H1 (cell line): ENCODE data around the gene BCL11A.

Source experiments
- CBX8 ChIP-seq: fragments of 300-800, 300-1000 bp; sonication (generic); IDR thresholded peaks from 2 replicates; pipeline ENCODE4 v1.7.1; 2016; ENCODE audit warnings: low read depth, low read length, borderline replicate concordance
- CTCF ChIP-seq, 3 experiments: IDR thresholded peaks; 1 replicate in 2 of 3; 2 replicates in 1 of 3; pipeline versions ENCODE4 v1.5.1 to v1.6.1; 2011; ENCODE audit warnings: low read length in 3 of 3, mild to moderate bottlenecking in 3 of 3, inconsistent platforms in 2 of 3, low read depth in 1 of 3, moderate library complexity in 1 of 3; ENCODE audit not compliant: insufficient read depth in 1 of 3; ENCODE audit errors: control extremely low read depth in 1 of 3
- EGR1 ChIP-seq: IDR thresholded peaks from 2 replicates; pipeline ENCODE4 v1.6.1; 2011; ENCODE audit warnings: low read depth, low read length, borderline replicate concordance
- EZH2 ChIP-seq: fragments of 200-600 bp; sonication (generic); IDR thresholded peaks from 2 replicates; pipeline ENCODE4 v1.7.1; 2012; ENCODE audit warnings: low read depth, mild to moderate bottlenecking, moderate library complexity, low read length, inconsistent platforms; ENCODE audit not compliant: severe bottlenecking
- GABPA ChIP-seq: IDR thresholded peaks from 2 replicates; pipeline ENCODE4 v1.6.1; 2011; ENCODE audit warnings: mild to moderate bottlenecking, low read length, moderate library complexity, borderline replicate concordance; ENCODE audit not compliant: insufficient read depth
- JUND ChIP-seq: IDR thresholded peaks from 2 replicates; pipeline ENCODE4 v1.6.1; 2011; ENCODE audit warnings: mild to moderate bottlenecking, improper control_type of control experiment, low read length
- KDM1A ChIP-seq: fragments of 200-600, 300-600 bp; sonication (generic); IDR thresholded peaks from 2 replicates; pipeline ENCODE4 v1.7.1; 2016; ENCODE audit warnings: mild to moderate bottlenecking, low read length, borderline replicate concordance
- NANOG ChIP-seq: IDR thresholded peaks from 2 replicates; pipeline ENCODE4 v1.6.1; 2011; ENCODE audit warnings: low read length, low read depth, mild to moderate bottlenecking, inconsistent platforms; ENCODE audit not compliant: insufficient read depth, poor library complexity, severe bottlenecking
- NRF1 ChIP-seq: IDR thresholded peaks from 2 replicates; pipeline ENCODE4 v1.6.1; 2011; ENCODE audit warnings: mild to moderate bottlenecking, low read depth, low read length, improper control_type of control experiment
- POLR2A ChIP-seq, 2 experiments: IDR thresholded peaks; 1 replicate in 1 of 2; 2 replicates in 1 of 2; pipeline ENCODE4 v1.6.1; 2011; ENCODE audit warnings: low read depth in 2 of 2, low read length in 2 of 2, mild to moderate bottlenecking in 2 of 2; ENCODE audit errors: control extremely low read depth in 1 of 2
- RAD21 ChIP-seq, 2 experiments: IDR thresholded peaks in 1 of 2; conservative IDR thresholded peaks in 1 of 2; 2 replicates each; pipeline ENCODE4 v1.6.1; 2011; ENCODE audit warnings: low read depth in 2 of 2, low read length in 2 of 2, improper control_type of control experiment in 1 of 2, inconsistent platforms in 1 of 2, mild to moderate bottlenecking in 1 of 2, moderate library complexity in 1 of 2
- RBBP5 ChIP-seq: IDR thresholded peaks from 2 replicates; pipeline ENCODE4 v1.7.1; 2012; ENCODE audit warnings: low read depth, mild to moderate bottlenecking, inconsistent platforms, low read length, moderate library complexity, borderline replicate concordance
- SUZ12 ChIP-seq: fragments of 200-600 bp; sonication (generic); IDR thresholded peaks from 2 replicates; pipeline ENCODE4 v1.6.1; 2012; ENCODE audit warnings: mild to moderate bottlenecking, inconsistent platforms, low read length, moderate library complexity, mixed read lengths
- ZNF274 ChIP-seq: IDR thresholded peaks from 2 replicates; pipeline ENCODE4 v1.7.0; 2012; ENCODE audit warnings: low read length, borderline replicate concordance; ENCODE audit errors: extremely low read depth

DNA sequence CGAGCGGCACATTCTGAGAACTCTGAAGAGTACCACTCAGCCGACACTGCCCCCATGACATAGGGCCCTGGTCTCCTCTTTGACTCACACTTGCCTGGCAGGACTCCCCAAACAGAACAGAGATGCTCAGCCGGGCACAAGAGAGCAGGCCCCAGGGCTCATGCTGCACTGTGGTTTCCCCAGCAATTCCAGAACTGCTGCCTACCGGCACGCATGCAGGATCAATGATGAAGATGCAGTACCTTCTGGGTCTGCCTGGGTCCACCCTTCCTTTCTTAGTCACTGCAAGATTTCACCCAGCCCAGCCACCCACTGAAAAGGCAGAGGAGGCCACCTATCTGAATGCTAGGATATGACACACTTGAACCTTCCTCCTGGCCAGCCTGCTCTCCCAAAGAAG lies 49.4 kb downstream of the BCL11A start:
- TF ChIP-seq CTCF (IDR thresholded peaks at IDR 0.05; ENCODE audit: control extremely low read depth in 1 of 3, insufficient read depth in 1 of 3, low read depth in 1 of 3, low read length in 3 of 3) = peak in 2 of 3 experiments; percentile 20 to 29; a peak in 2 of 4 replicates
- no peak for TF ChIP-seq EZH2
- TF ChIP-seq EGR1 = no peak
- no peak for TF ChIP-seq RBBP5
- no peak for TF ChIP-seq JUND
- TF ChIP-seq GABPA = no peak
- no peak for TF ChIP-seq KDM1A
- TF ChIP-seq NRF1 = no peak
- TF ChIP-seq RAD21 (IDR thresholded peaks at IDR 0.05 in 1 of 2, conservative IDR thresholded peaks at IDR 0.05 in 1 of 2; ENCODE audit: low read depth in 2 of 2, low read length in 2 of 2) = peak; percentile 33 to 57; a peak in 3 of 4 replicates
- TF ChIP-seq CBX8 = no peak
- TF ChIP-seq NANOG = no peak
- no peak for TF ChIP-seq ZNF274
- TF ChIP-seq POLR2A (IDR thresholded peaks at IDR 0.05; ENCODE audit: control extremely low read depth in 1 of 2, low read depth in 2 of 2, low read length in 2 of 2) = no peak
- no peak for TF ChIP-seq SUZ12
